ENCODE results near the gene G2E3. TPM values are rescaled to one million over a fixed set of nuclear protein-coding genes. Genes with fewer than 3 reads are reported as not detected.

Gene G2E3
- total RNA-seq, 1 experiment from 2014 or later: 51.5 TPM

- H3K27me3 ChIP-seq (replicated peaks; ENCODE audit: insufficient read depth, low read depth, low read length, poor library complexity): no peaks in the 10 kb centered on the region
- DNase-seq (ENCODE audit: low spot score): no peak
- POLR2A ChIA-PET (ENCODE audit: low non-redundant PET): no interaction called here
- no peaks in the 10 kb centered on the region for H3K36me3 ChIP-seq (ENCODE audit: insufficient read depth, low read length, poor library complexity, severe bottlenecking)
- H3K27ac ChIP-seq (ENCODE audit: low read depth, low read length, poor library complexity, severe bottlenecking): no peak overlapping the region
- intact Hi-C loops (cut with micrococcal nuclease; ENCODE audit: unreplicated experiment): no loop called here
- CTCF ChIA-PET: no interaction called here
- H3K4me1 ChIP-seq (ENCODE audit: insufficient read depth, low read length, poor library complexity, severe bottlenecking): no peaks in the 10 kb centered on the region
- no peak overlapping the region for H3K4me3 ChIP-seq (ENCODE audit: low read depth, low read length, poor library complexity, severe bottlenecking)
- no peaks in the 10 kb centered on the region for H3K9me3 ChIP-seq (ENCODE audit: low read depth, low read length, poor library complexity, severe bottlenecking)
- BruUV-seq (replicated peaks): no TSS peak
- TF ChIP-seq, protein P1, sequence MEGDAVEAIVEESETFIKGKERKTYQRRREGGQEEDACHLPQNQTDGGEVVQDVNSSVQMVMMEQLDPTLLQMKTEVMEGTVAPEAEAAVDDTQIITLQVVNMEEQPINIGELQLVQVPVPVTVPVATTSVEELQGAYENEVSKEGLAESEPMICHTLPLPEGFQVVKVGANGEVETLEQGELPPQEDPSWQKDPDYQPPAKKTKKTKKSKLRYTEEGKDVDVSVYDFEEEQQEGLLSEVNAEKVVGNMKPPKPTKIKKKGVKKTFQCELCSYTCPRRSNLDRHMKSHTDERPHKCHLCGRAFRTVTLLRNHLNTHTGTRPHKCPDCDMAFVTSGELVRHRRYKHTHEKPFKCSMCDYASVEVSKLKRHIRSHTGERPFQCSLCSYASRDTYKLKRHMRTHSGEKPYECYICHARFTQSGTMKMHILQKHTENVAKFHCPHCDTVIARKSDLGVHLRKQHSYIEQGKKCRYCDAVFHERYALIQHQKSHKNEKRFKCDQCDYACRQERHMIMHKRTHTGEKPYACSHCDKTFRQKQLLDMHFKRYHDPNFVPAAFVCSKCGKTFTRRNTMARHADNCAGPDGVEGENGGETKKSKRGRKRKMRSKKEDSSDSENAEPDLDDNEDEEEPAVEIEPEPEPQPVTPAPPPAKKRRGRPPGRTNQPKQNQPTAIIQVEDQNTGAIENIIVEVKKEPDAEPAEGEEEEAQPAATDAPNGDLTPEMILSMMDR (conservative IDR thresholded peaks at IDR 0.05; ENCODE audit: low read depth, low read length): no peak
- TF ChIP-seq EZH2 (IDR thresholded peaks at IDR 0.05; ENCODE audit: borderline replicate concordance, low read depth, low read length, poor library complexity, severe bottlenecking): no peak
Observed at GRCh38 chr14:30547388-30548048, 11.4 kb upstream of the G2E3 start.

DNA sequence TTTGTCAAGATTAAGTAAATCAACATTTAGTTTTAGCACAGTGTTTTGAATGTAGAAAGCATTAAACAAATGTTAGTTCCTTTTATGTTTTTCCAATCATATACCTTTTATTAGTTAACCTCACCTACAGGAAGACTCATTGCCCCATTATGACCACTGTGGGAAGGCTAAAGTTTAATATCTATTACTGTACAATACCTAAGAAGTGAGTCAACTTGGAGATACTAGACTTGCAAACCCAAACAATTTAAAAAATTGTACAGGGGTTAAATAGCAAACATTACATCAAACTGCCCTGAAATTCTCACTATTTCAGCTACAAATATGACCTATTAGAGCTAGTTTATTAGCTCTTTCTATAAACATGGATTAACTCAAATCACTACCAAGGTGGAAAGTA is 8.6 kb upstream of the G2E3 start:
- Histone ChIP-seq H3K4me1 (ENCODE audit: insufficient read depth, low read length, poor library complexity, severe bottlenecking) (no peaks in the 10 kb centered on the region), H3K27me3 (replicated peaks; ENCODE audit: insufficient read depth, low read depth, low read length, poor library complexity) (no peaks in the 10 kb centered on the region), H3K4me3 (ENCODE audit: low read depth, low read length, poor library complexity, severe bottlenecking) (no peak overlapping the region), H3K9me3 (ENCODE audit: low read depth, low read length, poor library complexity, severe bottlenecking) (no peaks in the 10 kb centered on the region), H3K27ac (ENCODE audit: low read depth, low read length, poor library complexity, severe bottlenecking) (no peak overlapping the region), H3K36me3 (ENCODE audit: insufficient read depth, low read length, poor library complexity, severe bottlenecking) (no peaks in the 10 kb centered on the region)
- TF ChIP-seq EZH2 (IDR thresholded peaks at IDR 0.05; ENCODE audit: borderline replicate concordance, low read depth, low read length, poor library complexity, severe bottlenecking): no peak
- TF ChIP-seq, protein P1 (conservative IDR thresholded peaks at IDR 0.05; ENCODE audit: low read depth, low read length): no peak
- no peak for DNase-seq (ENCODE audit: low spot score)
- BruUV-seq (replicated peaks): no TSS peak
- POLR2A ChIA-PET (ENCODE audit: low non-redundant PET): no interaction called here
- CTCF ChIA-PET: no interaction called here
- intact Hi-C loops (cut with micrococcal nuclease; ENCODE audit: unreplicated experiment): no loop called here

DNA sequence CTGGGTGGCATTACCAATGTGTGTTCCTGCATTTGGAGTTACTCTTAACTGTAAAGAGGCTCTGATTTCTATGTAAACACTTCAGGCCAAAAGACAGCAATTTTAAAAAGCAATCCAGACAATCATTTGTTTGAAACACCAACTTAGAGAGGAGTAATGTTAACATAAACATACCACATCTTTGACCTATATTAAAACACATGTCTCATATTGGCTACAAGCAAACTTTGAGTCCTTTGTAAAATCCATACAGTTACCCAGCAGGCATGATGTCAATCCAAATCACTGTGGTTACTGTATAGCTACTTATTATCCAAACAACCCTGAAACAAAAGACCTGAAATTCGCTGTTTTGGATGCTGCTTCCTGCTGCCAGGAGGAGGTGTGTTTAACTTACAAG is 7.5 kb upstream of the G2E3 start:
- CTCF ChIA-PET: no interaction called here
- H3K9me3 ChIP-seq (ENCODE audit: low read depth, low read length, poor library complexity, severe bottlenecking): no peaks in the 10 kb centered on the region
- POLR2A ChIA-PET (ENCODE audit: low non-redundant PET): no interaction called here
- BruUV-seq (replicated peaks): no TSS peak
- no peak for DNase-seq (ENCODE audit: low spot score)
- no peak overlapping the region for H3K27ac ChIP-seq (ENCODE audit: low read depth, low read length, poor library complexity, severe bottlenecking)
- no peaks in the 10 kb centered on the region for H3K4me1 ChIP-seq (ENCODE audit: insufficient read depth, low read length, poor library complexity, severe bottlenecking)
- no peaks in the 10 kb centered on the region for H3K36me3 ChIP-seq (ENCODE audit: insufficient read depth, low read length, poor library complexity, severe bottlenecking)
- no peak overlapping the region for H3K4me3 ChIP-seq (ENCODE audit: low read depth, low read length, poor library complexity, severe bottlenecking)
- H3K27me3 ChIP-seq (replicated peaks; ENCODE audit: insufficient read depth, low read depth, low read length, poor library complexity): no peaks in the 10 kb centered on the region
- intact Hi-C loops (cut with micrococcal nuclease; ENCODE audit: unreplicated experiment): no loop called here
- TF ChIP-seq, protein P1 (conservative IDR thresholded peaks at IDR 0.05; ENCODE audit: low read depth, low read length): no peak
- no peak for TF ChIP-seq EZH2 (IDR thresholded peaks at IDR 0.05; ENCODE audit: borderline replicate concordance, low read depth, low read length, poor library complexity, severe bottlenecking)
